Chondrocyte (in vitro differentiated cells): ENCODE data around the gene TUBB. TPM values are rescaled to one million over a fixed set of nuclear protein-coding genes. Genes with fewer than 3 reads are reported as not detected.

Experiments
- DNase-seq: peaks from one replicate; pipeline ENCODE4 v3.0.0; 2021; ENCODE audit warnings: mixed read lengths, low spot score
- H3K27ac Mint-ChIP-seq: one replicate; pipeline ENCODE4 v1.8.0; 2021; ENCODE audit warnings: mild to moderate bottlenecking, moderate library complexity, mixed read lengths; ENCODE audit not compliant: unreplicated experiment
- H3K27me3 Mint-ChIP-seq: 2 replicates; pipeline ENCODE4 v1.8.0; 2021; ENCODE audit warnings: low read depth, mixed read lengths
- H3K36me3 Mint-ChIP-seq: 2 replicates; pipeline ENCODE4 v1.8.0; 2021; ENCODE audit warnings: low read depth, mixed read lengths
- H3K4me1 Mint-ChIP-seq: 2 replicates; pipeline ENCODE4 v1.8.0; 2021; ENCODE audit warnings: low read depth, mild to moderate bottlenecking, mixed read lengths
- H3K4me3 Mint-ChIP-seq: one replicate; pipeline ENCODE4 v1.8.0; 2021; ENCODE audit warnings: mild to moderate bottlenecking, moderate library complexity, mixed read lengths; ENCODE audit not compliant: unreplicated experiment
- H3K9me3 Mint-ChIP-seq: 2 replicates; pipeline ENCODE4 v1.8.0; 2021; ENCODE audit warnings: low read depth, mixed read lengths
- CTCF ChIP-seq: fragments of 200-600 bp; sonication (generic); IDR thresholded peaks from 2 replicates; pipeline ENCODE4 v1.5.0; 2021; ENCODE audit warnings: antibody characterized with exemption, mild to moderate bottlenecking, moderate library complexity
- total RNA-seq: library from RNA; stranded (reverse); gene quantifications from 3 replicates; pipeline ENCODE4 v1.2.1, GENCODE V29; 2021

Gene TUBB
- total RNA-seq, 1 donor from 2014 or later = 681 TPM

- peaks cover 48% of the 10 kb centered on the region for H3K4me1 Mint-ChIP-seq
- H3K4me3 Mint-ChIP-seq = no peak overlapping the region
- H3K36me3 Mint-ChIP-seq = peaks cover 39% of the 10 kb centered on the region
- H3K27ac Mint-ChIP-seq = peak overlapping the region; percentile 66
- DNase-seq = no peak
- no peak for TF ChIP-seq CTCF
- no peaks in the 10 kb centered on the region for H3K9me3 Mint-ChIP-seq
- H3K27me3 Mint-ChIP-seq = no peaks in the 10 kb centered on the region
Measured at GRCh38 chr6:30726506-30727413, 6.6 kb downstream of the TUBB start.

GRCh38 chr6:30727920-30728553, 7.9 kb downstream of the TUBB start:
- H3K27me3 Mint-ChIP-seq = no peaks in the 10 kb centered on the region
- H3K9me3 Mint-ChIP-seq = no peaks in the 10 kb centered on the region
- peaks cover 31% of the 10 kb centered on the region for H3K36me3 Mint-ChIP-seq
- peak; percentile 73 for TF ChIP-seq CTCF
- DNase-seq = no peak
- H3K4me3 Mint-ChIP-seq = no peak overlapping the region
- peak overlapping the region; percentile 84 for H3K27ac Mint-ChIP-seq
- H3K4me1 Mint-ChIP-seq = peaks cover 41% of the 10 kb centered on the region

GRCh38 chr6:30730601-30731435, 10.7 kb downstream of the TUBB start:
- H3K9me3 Mint-ChIP-seq = no peaks in the 10 kb centered on the region
- peaks cover 18% of the 10 kb centered on the region for H3K36me3 Mint-ChIP-seq
- no peak overlapping the region for H3K4me3 Mint-ChIP-seq
- TF ChIP-seq CTCF = peak; percentile 80
- peaks cover 15% of the 10 kb centered on the region for H3K4me1 Mint-ChIP-seq
- no peak for DNase-seq
- H3K27ac Mint-ChIP-seq = peak overlapping the region; percentile 46
- no peaks in the 10 kb centered on the region for H3K27me3 Mint-ChIP-seq

GRCh38 chr6:30732237-30732943, 12.2 kb downstream of the TUBB start:
- H3K36me3 Mint-ChIP-seq = peaks cover 24% of the 10 kb centered on the region
- H3K4me3 Mint-ChIP-seq = no peak overlapping the region
- no peak overlapping the region for H3K27ac Mint-ChIP-seq
- no peak for TF ChIP-seq CTCF
- DNase-seq = no peak
- peaks cover 12% of the 10 kb centered on the region for H3K4me1 Mint-ChIP-seq
- no peaks in the 10 kb centered on the region for H3K9me3 Mint-ChIP-seq
- H3K27me3 Mint-ChIP-seq = no peaks in the 10 kb centered on the region
